GM21717 (cell line): ENCODE data around the gene ARF5.
A peak's percentile ranks its signal among the peaks of the same experiment; 100 is the strongest.

Experiments used
- ATAC-seq: cut with Tn5 transposase; IDR thresholded peaks from one replicate; pipeline ENCODE4 v1.9.1; 2021; ENCODE audit warnings: mild to moderate bottlenecking, moderate library complexity; ENCODE audit not compliant: unreplicated experiment

Gene ARF5

DNA sequence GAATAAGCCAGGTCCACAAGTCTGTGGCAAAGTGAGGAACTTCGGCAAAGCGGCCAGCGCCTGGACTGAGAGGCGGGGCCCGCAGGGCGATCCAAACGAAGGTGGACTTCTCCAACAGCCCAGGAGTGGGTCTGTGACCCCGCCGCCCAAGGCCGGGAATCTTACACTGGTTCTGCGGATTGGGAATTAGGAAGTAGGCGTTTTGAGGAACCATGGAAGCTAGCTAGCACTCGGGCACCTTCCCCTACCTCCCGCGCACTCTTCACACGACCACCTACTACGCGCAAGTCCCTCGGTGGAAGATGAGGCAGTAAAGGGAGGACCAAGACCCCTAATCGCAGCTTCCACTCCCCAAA lies 570 bp upstream of the ARF5 start:
- ATAC-seq = no peak

DNA sequence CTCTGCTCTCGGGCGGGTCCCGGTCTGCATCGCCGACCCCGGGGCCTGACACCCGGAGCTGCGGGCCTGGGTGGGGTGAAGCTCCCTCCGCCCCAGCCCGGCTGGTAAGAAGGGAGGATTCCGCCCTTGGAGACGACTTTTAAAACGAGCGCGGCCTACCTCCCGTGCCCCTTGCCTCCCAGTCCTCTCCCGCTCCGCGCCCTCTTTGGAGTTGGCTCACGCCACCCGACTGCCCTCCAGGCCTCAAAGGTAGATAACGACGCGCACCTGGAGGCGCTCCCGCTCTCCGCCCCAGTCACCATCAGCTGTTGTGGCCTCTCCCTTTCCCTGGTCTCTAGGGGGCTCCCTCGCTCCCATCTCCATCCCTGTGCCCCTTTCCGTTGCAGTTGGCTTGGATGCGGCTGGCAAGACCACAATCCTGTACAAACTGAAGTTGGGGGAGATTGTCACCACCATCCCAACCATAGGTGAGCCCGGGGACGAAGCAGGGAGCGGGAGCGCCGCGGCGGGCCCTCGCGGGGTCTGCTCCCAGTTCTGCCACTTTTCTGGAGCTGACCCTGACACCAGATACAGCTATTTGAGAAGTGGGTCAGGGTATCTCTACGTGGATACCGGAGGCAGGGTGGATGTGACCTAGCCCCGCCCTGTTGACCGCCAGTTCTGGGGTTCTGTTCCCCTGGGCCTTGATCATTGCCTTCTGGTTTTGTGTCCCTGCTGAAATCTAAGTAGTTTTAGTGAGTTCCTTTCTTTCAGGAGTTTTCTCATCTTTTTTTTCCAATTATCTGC lies 679 bp downstream of the ARF5 start:
- ATAC-seq = peak; percentile 32

DNA sequence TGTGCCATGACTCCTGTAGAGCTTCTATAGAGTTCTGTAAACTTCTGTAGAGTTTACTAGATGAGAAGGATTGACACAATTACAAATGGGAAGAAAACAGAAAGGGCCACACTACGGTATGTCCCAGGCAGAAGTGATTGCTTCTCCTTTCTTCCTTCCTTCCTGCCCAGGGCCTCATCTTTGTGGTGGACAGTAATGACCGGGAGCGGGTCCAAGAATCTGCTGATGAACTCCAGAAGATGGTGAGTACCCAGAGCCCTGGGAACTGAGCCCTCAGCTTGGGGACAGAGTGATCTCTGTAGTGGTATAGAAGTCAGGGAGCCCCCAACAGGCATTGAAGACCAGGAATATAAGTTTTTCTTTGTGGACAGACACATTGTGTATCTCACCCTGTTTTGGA lies 1.7 kb downstream of the ARF5 start:
- no peak for ATAC-seq

DNA sequence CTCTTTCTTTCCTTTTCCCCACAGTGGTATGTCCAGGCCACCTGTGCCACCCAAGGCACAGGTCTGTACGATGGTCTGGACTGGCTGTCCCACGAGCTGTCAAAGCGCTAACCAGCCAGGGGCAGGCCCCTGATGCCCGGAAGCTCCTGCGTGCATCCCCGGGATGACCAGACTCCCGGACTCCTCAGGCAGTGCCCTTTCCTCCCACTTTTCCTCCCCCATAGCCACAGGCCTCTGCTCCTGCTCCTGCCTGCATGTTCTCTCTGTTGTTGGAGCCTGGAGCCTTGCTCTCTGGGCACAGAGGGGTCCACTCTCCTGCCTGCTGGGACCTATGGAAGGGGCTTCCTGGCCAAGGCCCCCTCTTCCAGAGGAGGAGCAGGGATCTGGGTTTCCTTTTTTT lies 3.0 kb downstream of the ARF5 start:
- no peak for ATAC-seq

DNA sequence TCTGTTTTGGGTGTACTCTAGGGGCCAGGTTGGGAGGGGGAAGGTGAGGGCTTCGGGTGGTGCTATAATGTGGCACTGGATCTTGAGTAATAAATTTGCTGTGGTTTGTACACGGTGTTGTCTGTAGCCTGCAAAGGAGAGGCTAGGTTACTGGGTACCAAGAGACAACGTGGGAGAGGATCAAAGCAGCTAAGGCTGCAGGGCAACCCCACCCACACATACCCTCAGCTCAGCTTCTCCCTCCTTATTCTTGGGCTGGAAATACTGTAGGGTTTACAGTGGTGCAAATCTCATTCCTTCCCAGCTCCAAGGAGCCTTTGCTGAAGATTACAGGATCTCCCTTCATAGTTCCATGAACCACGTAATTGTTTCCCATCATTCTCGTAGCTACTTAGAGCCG lies 3.4 kb downstream of the ARF5 start:
- no peak for ATAC-seq

DNA sequence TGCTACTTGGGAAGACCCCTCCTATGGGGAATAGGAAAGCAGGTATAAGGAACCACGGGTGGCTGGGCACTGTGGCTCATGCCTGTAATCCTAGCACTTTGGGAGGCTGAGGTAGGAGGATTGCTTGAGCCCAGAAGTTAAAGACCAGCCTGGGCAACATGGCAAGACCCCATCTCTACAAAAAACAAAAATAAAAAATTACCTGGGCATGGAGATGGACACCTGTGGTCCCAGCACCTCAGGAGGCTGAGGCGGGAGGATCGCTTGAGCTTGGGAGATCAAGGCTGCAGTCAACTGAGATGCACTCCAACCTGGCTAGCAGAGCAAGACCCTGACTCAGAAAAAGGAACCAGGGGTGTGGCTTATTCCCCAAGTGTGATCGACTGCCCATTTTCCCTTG lies 4.3 kb downstream of the ARF5 start:
- no peak for ATAC-seq

DNA sequence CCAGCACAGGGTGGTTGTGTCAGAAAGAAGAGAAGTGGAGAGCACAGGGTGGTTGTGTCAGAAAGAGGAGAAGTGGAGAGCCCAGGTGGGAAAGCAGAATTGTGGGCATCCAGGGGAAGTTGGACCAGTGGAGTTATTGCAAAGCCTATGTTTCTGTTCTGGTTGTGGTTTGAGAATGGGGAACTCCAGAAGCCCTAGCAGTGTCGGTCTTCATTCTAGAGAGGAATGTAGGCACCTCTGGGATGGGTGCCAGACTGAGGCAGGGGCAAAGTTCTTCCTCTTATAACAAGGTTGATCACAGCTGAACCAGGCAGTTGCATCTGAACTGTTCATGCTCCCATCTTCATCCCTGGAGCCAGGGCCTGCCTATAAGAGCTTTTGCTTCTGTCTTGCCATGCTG lies 6.3 kb downstream of the ARF5 start:
- ATAC-seq = peak; percentile 54

DNA sequence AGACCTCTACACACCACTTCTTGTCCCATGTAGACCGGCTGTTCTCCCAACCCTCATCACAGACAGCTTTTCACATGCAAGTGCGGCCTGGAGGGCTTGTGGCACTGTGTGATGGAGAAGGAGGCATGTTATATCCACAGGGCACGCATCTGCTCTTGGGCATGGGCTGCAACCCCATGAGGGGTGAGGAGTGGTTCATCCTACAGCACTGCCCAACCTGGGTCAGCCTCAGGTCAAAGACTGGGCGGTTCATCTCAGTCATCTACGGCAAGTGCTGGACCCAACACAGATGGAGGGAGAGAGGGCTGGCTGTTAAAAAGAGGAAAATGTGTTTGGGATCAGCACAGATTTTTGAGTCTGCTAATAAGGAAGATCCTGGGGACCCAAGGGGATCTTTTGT lies 7.5 kb downstream of the ARF5 start:
- ATAC-seq = no peak

DNA sequence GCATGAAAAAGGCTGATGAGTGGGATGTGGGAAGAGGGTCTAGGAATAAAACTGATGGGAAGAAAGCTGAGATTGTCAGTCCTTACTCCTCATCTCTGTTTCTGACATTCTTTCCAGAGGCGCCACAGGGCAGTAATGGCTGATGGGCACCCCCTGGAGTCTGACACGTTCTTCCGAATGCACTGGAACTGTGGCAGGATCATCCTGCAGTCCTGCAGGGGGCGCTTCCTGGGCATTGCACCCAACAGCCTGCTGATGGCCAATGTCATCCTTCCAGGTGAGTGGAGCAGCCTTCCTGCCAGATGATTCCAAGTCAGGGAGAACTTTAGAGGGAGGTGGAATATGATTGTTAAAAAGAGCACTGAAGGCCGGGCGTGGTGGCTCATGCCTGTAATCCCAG lies 10.1 kb downstream of the ARF5 start:
- no peak for ATAC-seq

DNA sequence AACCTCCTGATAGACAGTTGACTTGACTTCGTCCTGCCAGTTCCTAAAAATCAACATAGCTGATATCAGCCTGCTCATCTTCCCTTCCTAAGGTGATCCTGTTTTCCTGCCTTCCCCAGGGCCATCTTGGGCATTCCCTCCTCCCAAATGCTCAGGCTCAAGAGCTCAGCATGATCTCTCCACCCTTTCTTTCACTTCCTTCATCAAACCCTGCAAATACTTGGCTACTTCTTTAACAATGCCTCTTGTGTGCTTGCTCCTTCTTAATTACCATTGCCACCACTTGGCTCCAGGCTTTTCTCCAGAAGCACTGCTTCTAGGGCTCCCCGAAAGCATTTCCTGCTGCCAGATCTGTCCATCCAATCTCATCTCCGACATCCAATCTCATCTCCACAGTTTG lies 12.7 kb downstream of the ARF5 start:
- ATAC-seq = no peak

DNA sequence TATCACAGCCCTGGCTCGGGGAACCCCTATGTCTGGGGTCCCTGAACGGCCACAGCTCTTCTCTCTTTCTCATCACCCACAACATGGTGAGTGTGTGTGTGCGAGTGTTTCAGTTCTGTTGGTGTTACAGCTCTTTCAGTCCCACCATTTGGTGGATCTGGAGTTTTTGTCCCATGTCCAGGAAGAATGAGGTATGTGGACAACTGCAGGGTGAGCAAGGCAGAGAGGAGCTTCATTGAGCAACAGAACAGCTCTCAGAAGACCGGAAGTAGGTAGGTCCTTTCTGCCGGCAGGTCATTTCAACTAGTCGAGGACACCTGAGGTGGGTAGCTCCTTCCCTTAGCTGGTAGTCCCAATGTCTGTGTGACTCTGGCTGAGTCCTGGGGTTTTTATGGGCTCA lies 20.2 kb downstream of the ARF5 start:
- no peak for ATAC-seq

DNA sequence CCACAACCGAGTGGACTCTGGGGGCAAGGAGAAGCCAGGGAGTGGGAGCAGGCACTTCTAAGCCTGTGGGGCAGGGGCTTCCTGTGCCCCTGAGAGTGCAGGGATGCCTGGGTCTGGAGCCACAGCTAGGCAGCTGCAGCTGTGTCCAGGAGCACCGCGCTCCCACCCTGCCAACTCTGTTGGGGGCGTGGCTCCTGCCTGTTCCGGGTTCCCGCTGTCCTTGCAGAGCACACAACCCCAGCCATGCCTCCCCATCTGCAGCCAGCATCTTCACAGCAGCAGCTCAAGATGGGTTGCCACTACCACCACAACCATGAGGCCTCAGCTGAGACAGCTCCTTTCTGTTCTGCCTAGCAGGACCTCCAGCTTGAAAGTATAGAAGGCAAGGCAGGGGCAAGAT lies 21.1 kb downstream of the ARF5 start:
- ATAC-seq = no peak

DNA sequence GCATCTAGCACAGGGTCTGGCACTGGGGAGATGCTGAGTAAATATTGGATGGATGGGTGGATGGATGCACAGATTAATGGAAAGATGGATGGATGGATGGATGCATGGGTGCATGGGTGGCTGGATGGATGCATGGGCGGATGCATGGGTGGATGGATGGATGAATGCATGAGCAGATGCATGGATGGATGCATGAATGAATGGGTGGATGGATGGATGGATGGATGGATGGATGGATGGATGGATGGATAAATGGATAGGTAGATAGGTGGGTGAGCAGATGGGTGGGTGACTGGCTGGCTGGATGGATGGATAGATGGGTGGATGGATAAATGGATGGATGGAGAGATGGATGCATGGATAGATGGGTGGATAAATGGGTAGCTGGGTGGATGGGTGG lies 24.1 kb downstream of the ARF5 start:
- ATAC-seq = no peak

DNA sequence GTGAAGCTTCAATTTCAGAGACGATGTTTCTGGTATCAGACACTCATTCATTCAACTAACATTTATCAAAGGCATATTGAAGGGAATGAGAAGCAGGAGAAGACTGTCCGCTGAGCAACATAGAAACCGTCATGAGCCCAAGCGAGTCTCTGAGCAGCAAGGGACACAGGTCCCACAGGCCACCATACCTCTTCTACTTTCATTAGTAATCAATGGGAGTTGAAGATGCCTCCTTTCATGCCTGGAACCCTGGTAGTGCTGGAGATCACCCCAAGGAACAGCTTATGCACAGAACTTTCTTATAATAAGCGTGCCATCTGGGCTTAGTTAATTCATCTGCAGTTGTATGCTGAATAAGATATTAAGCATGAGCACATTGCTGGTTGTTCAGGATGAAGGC lies 28.5 kb downstream of the ARF5 start:
- no peak for ATAC-seq

DNA sequence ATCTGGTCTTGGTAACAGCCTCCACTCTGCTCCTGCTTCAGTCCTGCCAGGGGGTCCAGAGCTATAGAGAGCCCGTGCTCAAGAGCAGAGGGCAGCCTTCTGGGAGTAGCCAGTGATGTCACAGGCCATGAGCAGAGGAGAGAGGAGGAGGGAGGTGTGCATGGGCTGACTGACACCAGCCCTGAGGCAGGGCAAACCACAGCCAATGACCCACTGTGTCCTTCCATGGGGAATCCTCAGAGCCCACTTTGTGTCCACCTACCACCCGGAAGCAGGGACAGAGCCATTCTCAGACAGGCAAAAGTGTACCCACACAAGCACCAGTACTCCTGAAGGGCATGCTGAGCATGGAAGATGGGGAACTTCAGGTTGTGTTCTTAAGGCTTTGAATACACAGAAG lies 29.8 kb downstream of the ARF5 start, which contains the start of gene PAX4:
TSS of gene PAX4 (minus strand) at position 101 of the 400 bp plus-strand sequence. CDS start 2,214 bp downstream, outside the sequence.
- no peak for ATAC-seq

DNA sequence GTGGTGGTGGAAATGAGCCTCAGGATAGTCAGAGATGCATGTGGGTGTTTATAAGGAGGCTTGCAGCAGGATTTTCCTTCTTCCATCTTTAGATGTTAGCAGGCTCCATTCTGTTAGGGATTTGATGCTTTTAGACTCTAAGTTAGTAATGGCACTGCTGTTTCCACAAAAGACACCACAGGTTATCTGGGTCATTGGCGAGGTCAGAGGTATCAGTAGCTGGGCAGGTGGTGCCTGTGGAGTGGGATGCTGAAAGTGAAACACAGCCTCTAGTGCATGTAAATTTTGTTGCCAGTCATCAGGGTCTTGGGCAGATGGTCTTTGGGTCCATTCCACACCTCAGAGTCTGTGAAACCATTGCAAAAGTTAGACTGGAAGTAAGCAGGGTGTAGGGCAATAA lies 30.6 kb downstream of the ARF5 start:
- no peak for ATAC-seq

DNA sequence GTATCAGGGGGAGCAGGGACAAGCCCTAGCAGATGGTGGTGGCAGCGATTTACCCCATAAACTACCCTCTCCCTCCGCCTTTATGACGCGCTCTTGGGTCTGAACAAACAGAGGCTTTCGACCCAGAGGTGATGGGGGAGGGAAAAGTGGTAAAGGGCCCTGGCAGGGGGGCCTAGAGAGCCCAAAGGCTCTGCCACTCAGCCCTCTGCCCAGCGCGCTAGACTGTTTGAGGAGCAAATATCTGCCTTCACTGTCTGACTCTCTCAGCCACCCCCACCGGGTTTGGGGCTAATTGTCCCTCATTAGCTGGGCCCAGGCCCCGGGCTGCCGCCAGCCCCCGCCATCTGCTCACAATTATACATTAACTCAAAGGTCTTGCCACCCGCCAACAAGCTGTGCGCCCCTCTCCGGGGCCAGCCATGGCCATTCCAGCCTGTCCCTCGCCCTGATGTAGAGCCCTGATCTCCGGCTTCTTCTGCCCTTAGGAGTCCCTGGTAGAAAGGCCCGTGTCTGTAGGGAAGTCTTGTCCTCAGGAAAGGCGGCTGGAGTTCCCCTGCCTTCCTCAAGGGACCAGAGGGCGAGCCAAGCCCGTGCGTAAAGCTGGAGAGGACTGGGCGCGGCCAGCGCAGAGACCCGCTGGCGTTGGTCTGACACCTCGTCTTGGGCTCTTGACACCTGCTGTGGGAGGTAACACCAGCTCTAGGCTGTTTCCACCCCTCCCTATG lies 31.6 kb downstream of the ARF5 start:
- ATAC-seq = no peak

DNA sequence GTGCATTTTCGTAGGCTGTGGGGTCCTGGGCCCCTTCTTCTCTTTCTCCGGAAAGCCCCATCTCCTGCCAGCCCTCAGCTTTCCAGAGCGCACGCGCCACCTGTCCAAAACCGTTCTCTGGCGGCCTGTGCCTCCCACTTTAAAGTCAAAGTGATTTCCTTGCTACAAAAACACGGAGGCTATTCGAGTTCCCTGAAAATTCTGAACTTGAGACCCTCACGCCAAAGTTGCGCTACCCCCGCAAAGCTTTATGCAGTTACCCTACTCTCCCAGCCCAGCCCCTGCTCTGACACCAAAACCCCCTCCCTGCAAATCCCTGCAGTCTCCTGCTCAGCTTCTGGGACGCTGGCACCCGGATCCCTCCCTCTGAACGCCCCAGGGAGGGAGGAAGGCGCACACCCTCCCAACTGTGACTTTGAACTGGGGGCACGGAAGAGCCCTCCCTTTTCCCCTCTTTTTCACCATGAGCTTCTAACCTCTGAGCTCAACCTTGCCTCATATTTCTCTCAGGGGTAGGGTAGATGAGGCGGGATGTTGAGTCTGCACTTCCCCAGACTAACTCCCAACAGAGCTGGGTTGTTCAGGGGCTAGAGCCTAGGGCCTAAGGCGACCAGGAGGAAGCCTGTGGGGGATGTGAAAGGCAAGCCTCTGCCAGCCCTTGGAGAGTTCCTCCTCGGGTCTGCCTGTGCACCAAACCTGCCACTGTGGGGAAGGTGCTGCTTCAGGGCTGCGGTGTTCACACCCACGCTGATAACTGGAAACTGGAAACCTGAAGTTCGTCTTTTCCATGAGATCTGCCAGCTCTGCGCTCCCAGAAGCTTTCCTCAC lies 32.4 kb downstream of the ARF5 start:
- ATAC-seq = no peak

DNA sequence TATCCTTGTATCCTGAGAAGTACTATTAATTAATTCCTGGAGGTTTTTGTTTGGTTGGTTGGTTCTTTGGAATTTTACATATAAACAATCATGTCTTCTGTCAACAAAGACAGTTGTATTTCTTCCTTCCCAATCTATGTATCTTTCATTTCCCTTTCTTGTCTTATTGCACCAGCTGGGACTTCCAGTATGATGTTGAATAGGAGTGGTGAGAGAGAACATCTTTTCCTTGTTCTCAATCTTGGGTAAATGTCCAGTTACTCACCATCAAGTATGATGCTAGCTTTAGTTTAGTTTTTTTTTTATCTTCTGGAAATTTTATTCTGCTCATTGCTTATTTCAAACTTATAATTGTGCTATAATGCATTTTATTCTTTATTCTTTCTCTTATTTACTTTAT lies 37.1 kb downstream of the ARF5 start:
- ATAC-seq = no peak

DNA sequence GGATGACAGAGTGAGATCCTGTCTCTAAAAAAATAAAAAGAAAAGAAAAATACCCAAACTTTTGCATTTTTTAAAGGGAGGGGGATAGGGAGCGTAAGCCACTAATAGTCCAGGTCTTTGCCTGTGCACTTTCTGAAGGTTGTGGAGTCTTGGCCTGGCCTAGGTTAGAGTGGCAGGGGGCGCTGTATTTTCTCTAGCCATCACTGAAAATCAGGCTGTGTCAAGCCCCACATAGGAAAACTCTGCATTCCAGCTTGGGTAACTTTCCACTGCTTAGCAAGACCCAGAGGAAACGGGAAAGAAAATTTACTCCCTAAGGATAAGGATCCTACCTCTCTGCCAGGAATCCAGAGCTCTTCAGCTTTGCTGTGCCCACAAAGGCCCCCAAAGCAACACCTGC lies 40.2 kb downstream of the ARF5 start:
- no peak for ATAC-seq

DNA sequence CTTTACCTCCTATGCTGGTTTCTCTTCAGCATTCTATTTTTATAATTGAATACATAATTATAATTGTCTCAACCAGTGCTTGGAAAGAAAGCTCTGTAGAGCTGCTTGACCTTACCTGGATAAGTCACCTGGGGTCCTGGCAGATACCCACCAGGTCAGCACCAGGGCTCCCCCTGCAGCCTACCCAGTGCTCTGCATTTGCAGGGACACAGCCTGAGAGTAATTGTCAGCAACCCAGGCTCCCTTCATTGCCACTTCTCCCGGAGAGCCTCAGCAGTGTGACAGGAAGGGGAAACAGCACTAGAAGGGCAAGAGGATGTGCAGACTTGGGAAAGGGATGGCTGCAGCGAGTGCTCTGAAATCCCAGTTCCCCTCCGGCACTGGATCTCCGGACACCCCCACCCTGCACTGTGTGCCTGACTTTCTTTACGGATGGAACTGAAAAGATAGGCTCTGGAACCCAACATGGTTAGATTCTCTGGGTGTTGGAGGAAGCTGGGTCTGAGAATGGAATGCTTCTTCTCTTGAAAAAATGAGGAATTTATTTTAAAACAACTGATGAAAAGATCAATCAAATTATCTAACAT lies 41.1 kb downstream of the ARF5 start:
- ATAC-seq = no peak
